HG03108 (cell line): ENCODE results near the gene MARCKS.
"Not testable (repeated sequence)": the region's sequence is repeated elsewhere in the genome, so short reads cannot be mapped to it uniquely, and the experiment has no call there.

Experiments used
- ATAC-seq: cut with Tn5 transposase; IDR thresholded peaks from one replicate; pipeline ENCODE4 v1.9.1; 2021; ENCODE audit warnings: moderate library complexity; ENCODE audit not compliant: unreplicated experiment

MARCKS gene

GRCh38 chr6:113882336-113883022 lies 25.3 kb downstream of the MARCKS start:
- ATAC-seq, result no peak

GRCh38 chr6:113884011-113884410 lies 26.9 kb downstream of the MARCKS start:
- no peak for ATAC-seq

GRCh38 chr6:113886512-113886911 lies 29.4 kb downstream of the MARCKS start:
- ATAC-seq, result no peak

GRCh38 chr6:113888493-113888892 lies 31.3 kb downstream of the MARCKS start:
- no peak for ATAC-seq

GRCh38 chr6:113888956-113889630 lies 31.9 kb downstream of the MARCKS start:
- no peak for ATAC-seq

GRCh38 chr6:113893451-113893850 lies 36.3 kb downstream of the MARCKS start:
- no peak for ATAC-seq

GRCh38 chr6:113893866-113894265 lies 36.7 kb downstream of the MARCKS start:
- no peak for ATAC-seq

GRCh38 chr6:113894712-113895674 lies 37.8 kb downstream of the MARCKS start:
- ATAC-seq, result no peak

GRCh38 chr6:113901482-113901881 lies 44.3 kb downstream of the MARCKS start:
- no peak for ATAC-seq

- ATAC-seq, result no peak
Measured at GRCh38 chr6:113903666-113904330, 46.7 kb downstream of the MARCKS start.

GRCh38 chr6:113907102-113907815 lies 50.1 kb downstream of the MARCKS start:
- no peak for ATAC-seq

GRCh38 chr6:113908801-113909200 lies 51.7 kb downstream of the MARCKS start:
- ATAC-seq, result no peak

- ATAC-seq, result no peak
Measured at GRCh38 chr6:113909224-113909856, 52.2 kb downstream of the MARCKS start.

- not testable (repeated sequence) for ATAC-seq
Measured at GRCh38 chr6:113910285-113910684, 53.1 kb downstream of the MARCKS start.
